ENCODE results near the gene LENG8. TPM values are rescaled to one million over a fixed set of nuclear protein-coding genes. Genes with fewer than 3 reads are reported as not detected.

The LENG8 gene
- total RNA-seq, 1 donor from 2014 or later: 39.1 TPM

DNA sequence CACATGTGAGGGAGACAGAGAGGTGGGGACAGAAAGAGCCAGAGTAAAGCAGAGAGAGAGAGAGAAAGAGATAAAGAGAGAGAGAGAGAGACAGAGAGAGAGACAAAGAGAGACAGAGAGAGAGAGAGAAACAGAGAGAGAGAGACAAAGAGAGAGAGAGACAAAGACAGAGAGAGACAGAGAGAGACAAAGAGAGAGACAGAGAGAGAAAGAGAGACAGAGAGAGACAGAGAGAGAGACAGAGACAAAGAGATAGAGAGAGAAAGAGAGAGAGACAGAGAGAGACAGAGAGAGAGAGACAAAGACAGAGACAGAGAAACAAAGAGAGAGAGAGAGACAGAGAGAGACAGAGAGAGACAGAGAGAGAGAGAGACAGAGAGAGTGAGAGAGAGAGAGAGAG is 38.0 kb upstream of the LENG8 start:
- DNase-seq (ENCODE audit: low read depth): no peak
- TF ChIP-seq, protein P1, sequence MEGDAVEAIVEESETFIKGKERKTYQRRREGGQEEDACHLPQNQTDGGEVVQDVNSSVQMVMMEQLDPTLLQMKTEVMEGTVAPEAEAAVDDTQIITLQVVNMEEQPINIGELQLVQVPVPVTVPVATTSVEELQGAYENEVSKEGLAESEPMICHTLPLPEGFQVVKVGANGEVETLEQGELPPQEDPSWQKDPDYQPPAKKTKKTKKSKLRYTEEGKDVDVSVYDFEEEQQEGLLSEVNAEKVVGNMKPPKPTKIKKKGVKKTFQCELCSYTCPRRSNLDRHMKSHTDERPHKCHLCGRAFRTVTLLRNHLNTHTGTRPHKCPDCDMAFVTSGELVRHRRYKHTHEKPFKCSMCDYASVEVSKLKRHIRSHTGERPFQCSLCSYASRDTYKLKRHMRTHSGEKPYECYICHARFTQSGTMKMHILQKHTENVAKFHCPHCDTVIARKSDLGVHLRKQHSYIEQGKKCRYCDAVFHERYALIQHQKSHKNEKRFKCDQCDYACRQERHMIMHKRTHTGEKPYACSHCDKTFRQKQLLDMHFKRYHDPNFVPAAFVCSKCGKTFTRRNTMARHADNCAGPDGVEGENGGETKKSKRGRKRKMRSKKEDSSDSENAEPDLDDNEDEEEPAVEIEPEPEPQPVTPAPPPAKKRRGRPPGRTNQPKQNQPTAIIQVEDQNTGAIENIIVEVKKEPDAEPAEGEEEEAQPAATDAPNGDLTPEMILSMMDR (conservative IDR thresholded peaks at IDR 0.05; ENCODE audit: low read depth, low read length): no peak
- H3K4me3 ChIP-seq (ENCODE audit: low read depth, low read length): no peak overlapping the region

DNA sequence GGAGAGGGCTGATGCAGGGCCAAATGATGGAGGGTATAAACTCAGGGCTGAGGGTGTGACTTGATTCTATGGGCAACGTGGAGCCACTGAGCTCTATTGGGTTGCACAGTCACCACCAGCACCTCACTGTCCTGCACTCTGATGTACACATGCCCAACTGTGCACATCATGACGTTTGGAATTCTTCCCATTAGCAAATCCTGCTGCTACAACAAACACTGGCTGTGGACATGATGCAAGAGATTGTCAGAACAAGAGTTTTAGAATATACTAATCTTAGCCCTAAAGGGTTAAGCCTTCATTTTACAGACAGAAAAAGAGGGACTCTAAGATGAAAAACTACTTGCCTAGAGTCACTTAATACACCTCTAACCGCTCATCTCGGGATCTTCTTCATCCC is 36.1 kb upstream of the LENG8 start:
- DNase-seq (ENCODE audit: low read depth): no peak
- H3K4me3 ChIP-seq (ENCODE audit: low read depth, low read length): no peak overlapping the region
- TF ChIP-seq, protein P1 (conservative IDR thresholded peaks at IDR 0.05; ENCODE audit: low read depth, low read length): no peak

DNA sequence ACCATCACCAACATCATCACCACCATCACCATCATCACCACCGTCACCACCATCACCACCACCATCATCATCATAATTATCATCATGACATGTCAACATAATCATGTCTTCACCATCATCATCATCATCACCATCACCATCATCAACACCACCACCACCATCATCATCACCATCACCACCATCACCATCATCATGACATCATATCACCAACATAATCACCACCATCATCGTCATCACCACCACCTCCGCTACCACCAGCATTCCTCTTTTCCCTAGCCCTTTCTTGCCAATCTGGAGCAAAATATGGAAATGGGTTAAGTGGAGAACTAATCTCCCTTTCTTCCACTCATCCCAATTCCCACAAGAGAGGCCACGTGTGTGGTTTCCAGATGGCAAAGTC is 34.8 kb upstream of the LENG8 start:
- TF ChIP-seq, protein P1 (conservative IDR thresholded peaks at IDR 0.05; ENCODE audit: low read depth, low read length): no peak
- H3K4me3 ChIP-seq (ENCODE audit: low read depth, low read length): no peak overlapping the region
- DNase-seq (ENCODE audit: low read depth): no peak

DNA sequence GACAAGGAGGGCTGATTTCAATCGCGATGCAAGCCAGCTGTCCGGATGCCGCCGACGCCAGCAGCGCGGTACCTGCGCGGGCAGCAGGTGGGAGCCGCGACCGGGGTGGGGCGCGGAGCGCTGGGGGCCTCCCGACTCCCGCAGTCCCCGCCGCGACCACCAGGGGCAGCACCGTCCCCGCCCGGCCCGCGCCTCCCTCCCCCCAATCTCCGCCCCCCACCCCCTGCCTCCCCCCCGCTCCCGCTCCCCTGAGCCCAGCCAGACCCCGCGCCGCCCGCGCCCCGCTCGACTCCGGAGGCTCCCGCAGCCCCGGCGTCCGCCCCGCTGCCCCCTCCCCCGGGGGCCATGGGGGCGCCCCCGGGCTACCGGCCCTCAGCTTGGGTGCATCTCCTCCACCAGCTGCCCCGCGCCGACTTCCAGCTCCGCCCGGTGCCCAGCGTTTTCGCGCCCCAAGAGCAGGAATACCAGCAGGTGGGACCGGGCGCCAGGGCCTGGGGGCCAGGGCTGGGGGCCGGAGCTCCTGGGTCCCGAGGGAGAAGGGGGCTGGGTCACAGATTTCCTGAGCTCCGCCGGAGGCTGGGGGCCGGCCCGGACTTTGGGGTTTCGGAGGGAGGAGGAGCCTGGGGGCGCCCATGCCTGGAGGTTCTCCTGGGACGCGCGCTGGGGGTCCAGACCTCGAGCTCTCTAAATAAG is 33.6 kb upstream of the LENG8 start, which contains the start of gene TTYH1:
Gene TTYH1 (plus strand): TSS at position 257 of the 693 bp plus-strand sequence. CDS start 89 bp downstream, at position 346.
- TF ChIP-seq, protein P1 (conservative IDR thresholded peaks at IDR 0.05; ENCODE audit: low read depth, low read length): no peak
- no peak within 1 kb of the TSS for H3K4me3 ChIP-seq (ENCODE audit: low read depth, low read length)
- no peak for DNase-seq (ENCODE audit: low read depth)

DNA sequence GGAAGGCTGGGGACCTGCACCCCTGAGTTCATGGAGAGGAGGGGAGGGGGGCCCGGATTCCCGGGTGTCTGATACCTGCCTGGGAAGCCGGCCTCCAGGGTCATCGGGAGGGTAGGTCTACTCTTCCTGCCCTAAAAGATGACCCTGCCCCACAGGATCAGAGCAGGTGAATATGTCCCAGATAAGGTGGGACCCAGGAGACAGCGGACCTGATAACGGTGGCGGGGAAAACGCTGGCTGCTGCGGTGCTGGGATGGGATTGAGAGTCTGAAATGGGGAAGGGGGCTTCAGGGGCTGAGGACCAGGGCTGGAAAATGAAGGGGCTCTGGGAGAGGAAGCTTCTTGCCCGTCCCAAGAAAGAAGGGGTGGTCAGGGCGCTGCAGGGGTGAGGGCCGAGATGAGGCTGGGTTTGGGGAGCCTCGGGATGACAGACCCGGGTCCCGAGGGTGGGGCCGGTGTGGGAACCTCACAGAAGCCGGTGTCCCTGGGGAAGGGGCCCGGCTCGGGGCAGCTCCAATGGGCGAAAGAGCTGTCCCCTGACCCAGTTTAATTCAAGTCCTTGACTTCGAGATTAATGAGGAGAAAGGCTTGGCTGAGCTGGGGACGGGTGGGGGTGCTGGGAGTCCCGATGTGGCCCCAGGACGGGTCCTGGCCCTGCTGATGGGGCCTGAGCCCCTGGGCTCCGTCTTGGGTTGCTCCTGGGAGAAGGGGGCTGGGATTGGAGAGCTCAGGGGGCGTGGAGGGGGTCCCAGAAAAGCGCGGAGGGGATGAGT is 32.9 kb upstream of the LENG8 start:
- TF ChIP-seq, protein P1 (conservative IDR thresholded peaks at IDR 0.05; ENCODE audit: low read depth, low read length): no peak
- H3K4me3 ChIP-seq (ENCODE audit: low read depth, low read length): no peak overlapping the region
- DNase-seq (ENCODE audit: low read depth): no peak

DNA sequence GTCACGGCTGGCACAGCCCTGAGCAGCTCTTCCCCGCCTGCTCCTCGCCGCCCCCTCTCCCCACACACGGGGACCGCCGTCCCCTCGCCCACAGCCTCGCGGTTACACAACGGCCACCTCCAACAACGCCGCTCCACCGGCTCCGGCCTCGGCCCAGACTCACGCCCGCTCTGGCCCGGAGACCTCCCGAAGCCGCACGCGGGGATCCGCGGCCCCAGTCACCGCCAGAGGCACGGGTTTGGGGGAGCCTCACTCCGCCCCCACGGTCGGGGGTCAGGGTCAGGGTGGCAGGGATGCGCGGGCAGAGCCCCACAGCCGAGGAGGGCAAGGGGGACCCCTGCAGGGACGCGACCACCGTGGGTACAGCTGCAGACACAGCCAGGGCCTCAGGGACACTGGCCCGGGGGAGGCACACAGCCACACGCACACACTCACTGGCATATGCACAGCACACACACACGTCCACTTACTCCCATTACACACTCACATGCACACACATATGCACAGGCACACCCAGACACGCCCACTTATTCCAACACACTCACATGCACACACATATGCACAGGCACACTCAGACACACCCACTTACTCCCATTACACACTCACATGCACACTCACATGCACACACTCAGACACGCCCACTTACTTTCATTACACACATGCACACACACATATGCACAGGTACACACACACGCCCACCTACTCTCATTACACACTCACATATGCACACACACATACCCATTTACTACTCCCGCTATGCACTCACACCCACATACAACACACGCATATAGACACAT is 32.1 kb upstream of the LENG8 start:
- DNase-seq (ENCODE audit: low read depth): no peak
- TF ChIP-seq, protein P1 (conservative IDR thresholded peaks at IDR 0.05; ENCODE audit: low read depth, low read length): no peak

More for the DNA sequence above, 32.1 kb upstream of the LENG8 start:
- no peak overlapping the region for H3K4me3 ChIP-seq (ENCODE audit: low read depth, low read length)
